D721Med (cell line): ENCODE results near the gene ALX1.
A peak's percentile ranks its signal among the peaks of the same experiment; 100 is the strongest.

ENCODE experiments used
- DNase-seq: peaks from one replicate; pipeline ENCODE4 v3.0.0; 2011; ENCODE audit warnings: low spot score; ENCODE audit not compliant: insufficient read length
- FAIRE-seq: peaks from 2 replicates; lab custom pipeline; 2011; peaks lifted over from hg19 to GRCh38; lab: Jason Lieb, UNC
- TF ChIP-seq, protein P1 (sequence below): IDR thresholded peaks from 2 replicates; pipeline ENCODE4 v1.5.1; 2012; ENCODE audit warnings: mild to moderate bottlenecking, control low read depth; ENCODE audit not compliant: insufficient read depth; ENCODE audit errors: missing control alignments

Gene ALX1

DNA sequence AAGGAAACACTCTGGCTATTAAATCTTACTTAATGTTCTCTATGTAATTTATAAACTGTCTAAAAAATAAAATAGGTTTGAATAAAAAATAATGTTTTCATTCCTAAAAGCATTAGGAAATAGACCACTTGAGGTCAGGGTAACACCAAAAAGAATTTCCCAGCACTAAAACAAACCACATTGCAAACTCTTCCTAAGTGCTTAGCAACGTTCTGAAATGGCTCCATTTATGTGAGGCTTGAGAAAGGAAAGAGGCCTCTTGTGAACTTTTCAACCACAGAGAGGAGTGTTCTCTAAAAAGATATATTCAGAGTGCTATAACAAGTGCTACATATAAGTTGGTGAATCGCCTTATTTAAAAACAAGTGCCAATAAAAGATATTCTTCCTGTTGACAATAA is 42.7 kb downstream of the ALX1 start:
- DNase-seq: no peak
- TF ChIP-seq, protein P1, sequence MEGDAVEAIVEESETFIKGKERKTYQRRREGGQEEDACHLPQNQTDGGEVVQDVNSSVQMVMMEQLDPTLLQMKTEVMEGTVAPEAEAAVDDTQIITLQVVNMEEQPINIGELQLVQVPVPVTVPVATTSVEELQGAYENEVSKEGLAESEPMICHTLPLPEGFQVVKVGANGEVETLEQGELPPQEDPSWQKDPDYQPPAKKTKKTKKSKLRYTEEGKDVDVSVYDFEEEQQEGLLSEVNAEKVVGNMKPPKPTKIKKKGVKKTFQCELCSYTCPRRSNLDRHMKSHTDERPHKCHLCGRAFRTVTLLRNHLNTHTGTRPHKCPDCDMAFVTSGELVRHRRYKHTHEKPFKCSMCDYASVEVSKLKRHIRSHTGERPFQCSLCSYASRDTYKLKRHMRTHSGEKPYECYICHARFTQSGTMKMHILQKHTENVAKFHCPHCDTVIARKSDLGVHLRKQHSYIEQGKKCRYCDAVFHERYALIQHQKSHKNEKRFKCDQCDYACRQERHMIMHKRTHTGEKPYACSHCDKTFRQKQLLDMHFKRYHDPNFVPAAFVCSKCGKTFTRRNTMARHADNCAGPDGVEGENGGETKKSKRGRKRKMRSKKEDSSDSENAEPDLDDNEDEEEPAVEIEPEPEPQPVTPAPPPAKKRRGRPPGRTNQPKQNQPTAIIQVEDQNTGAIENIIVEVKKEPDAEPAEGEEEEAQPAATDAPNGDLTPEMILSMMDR: no peak

DNA sequence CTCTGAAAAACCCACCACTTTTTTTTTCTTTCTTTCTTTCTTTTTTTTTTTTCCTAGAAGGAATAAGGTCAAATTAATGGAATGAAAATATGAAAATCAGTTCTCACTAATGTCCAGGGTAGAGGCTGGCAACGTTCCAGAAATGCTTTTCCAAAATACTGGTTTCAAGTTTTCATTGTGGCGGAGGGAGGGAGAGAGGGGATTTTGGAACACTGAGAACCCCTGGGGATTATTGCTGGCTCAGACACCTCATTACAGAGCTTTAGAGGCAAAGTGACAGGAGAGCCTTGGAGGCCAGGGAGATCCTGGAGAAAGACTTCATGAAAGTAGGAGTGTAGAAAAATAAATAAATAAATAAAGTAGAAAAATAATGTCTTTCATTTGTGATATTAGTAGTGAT is 45.4 kb downstream of the ALX1 start:
- DNase-seq: no peak
- FAIRE-seq: no peak
- TF ChIP-seq, protein P1: no peak

More for the DNA sequence above, 42.7 kb downstream of the ALX1 start:
- no peak for FAIRE-seq

DNA sequence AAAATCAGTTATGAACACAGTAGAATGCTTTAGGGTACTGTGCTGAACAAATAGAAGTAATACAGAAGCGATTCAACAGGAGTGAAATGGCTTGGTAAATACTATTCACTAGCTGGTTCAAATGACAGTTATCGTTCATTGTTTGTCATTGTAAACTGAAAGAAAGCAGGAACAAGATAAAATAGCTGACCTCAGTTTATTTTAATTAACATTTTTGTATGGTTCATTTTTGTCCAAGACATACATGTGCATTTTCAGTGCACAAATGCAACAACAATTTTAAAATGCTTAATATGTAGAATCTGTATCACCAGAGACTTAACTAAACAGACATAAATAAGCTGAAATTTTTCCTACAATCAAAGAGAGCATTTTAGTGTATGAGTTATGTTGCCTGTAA is 49.9 kb downstream of the ALX1 start:
- FAIRE-seq (no peak), DNase-seq (no peak)
- TF ChIP-seq, protein P1: no peak

DNA sequence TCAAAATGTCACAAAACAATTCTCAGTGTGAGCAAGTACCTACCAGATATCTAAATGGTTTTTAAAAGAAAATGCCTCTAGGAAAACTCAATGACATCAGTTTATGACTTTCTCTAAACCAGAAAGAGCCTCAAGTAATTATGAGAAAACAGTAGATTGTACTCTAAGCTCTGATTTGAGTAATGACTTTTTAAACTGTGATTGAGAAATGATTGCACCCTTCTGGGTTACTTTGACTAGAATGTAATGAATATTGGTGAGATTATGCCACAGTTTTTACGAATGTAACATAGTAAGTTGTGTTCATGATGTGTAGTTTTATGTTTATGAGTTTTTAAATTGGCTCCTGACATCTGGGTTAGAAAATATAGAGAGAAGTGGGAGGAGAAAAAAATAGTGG is 68.8 kb downstream of the ALX1 start:
- FAIRE-seq: no peak
- TF ChIP-seq, protein P1: no peak
- DNase-seq: no peak

DNA sequence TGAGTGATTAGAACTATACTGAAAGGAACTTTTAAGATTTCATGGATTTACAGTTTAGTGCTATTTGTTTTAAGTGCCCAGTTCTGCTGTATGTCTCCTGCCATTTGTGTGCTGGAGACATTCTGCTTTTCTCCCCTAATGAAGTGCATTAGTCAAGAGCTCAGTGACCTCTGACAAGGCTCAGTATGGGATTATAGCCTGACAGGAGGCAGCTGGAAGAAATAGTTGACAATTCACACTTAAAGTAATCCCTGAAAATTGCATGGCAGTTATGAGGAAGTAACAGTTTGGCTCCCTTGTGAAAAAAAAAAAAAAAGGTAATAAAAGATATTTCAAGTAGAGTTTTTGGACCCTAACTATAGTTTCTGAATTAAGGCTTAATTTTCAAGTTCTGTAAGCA is 70.3 kb downstream of the ALX1 start:
- TF ChIP-seq, protein P1: no peak
- no peak for DNase-seq
- FAIRE-seq: peak; percentile 75
